ENCODE measurements around the gene NOL9.

DNA sequence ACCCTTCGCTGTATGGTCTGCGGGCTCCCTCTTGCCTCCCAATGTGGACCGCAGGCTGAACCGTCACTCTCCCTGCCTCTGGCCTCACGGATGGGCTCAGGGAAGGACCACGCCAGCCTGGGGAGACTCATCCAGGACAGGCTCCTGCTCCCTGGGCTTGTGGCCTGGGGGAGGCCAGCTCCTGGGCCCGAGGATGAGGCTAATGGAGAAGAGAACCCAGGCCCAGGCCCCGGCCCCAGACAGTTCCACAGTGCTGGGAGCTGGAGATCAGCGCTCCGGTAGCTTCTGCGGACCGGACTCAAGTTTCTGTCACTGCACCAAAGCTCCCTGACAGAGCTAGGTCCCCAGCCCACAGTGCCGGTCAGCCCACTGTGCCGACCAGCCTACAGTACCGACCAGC is 49.4 kb downstream of the NOL9 start:
- TF ChIP-seq, protein P1, sequence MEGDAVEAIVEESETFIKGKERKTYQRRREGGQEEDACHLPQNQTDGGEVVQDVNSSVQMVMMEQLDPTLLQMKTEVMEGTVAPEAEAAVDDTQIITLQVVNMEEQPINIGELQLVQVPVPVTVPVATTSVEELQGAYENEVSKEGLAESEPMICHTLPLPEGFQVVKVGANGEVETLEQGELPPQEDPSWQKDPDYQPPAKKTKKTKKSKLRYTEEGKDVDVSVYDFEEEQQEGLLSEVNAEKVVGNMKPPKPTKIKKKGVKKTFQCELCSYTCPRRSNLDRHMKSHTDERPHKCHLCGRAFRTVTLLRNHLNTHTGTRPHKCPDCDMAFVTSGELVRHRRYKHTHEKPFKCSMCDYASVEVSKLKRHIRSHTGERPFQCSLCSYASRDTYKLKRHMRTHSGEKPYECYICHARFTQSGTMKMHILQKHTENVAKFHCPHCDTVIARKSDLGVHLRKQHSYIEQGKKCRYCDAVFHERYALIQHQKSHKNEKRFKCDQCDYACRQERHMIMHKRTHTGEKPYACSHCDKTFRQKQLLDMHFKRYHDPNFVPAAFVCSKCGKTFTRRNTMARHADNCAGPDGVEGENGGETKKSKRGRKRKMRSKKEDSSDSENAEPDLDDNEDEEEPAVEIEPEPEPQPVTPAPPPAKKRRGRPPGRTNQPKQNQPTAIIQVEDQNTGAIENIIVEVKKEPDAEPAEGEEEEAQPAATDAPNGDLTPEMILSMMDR (IDR thresholded peaks at IDR 0.05): no peak
- TF ChIP-seq POLR2AphosphoS5 (IDR thresholded peaks at IDR 0.05): no peak
- TF ChIP-seq POLR2A (IDR thresholded peaks at IDR 0.05): no peak
- TF ChIP-seq EP300 (IDR thresholded peaks at IDR 0.05): no peak

Data from stomach (tissue), 4 donors.